GM21390 (cell line): ENCODE data around the gene RHEX.
"Not testable (repeated sequence)": the region's sequence is repeated elsewhere in the genome, so short reads cannot be mapped to it uniquely, and the experiment has no call there.

Experiments
- ATAC-seq: cut with Tn5 transposase; IDR thresholded peaks from one replicate; pipeline ENCODE4 v1.9.1; 2021; ENCODE audit not compliant: unreplicated experiment

The RHEX gene

GRCh38 chr1:206058289-206058926 is 5.4 kb downstream of the RHEX start:
- not testable (repeated sequence) for ATAC-seq

DNA sequence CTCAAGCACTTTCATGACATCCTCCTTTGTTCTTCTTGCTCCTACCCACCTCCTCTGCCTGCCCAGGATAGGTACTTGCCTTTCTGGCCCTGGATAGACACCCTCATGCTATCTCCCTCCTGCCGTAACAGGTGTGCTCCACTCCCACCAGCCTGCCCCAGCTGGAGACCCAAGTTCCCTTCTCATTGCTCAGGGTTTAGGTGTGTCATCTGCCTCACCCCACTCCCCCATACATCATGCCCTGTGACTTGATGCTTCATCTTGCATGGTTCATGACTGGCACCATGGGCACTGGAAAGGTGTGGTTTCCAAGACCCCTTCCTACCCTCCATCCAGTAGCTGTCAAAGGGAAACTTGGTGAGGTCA is 5.9 kb downstream of the RHEX start:
- ATAC-seq = no peak

DNA sequence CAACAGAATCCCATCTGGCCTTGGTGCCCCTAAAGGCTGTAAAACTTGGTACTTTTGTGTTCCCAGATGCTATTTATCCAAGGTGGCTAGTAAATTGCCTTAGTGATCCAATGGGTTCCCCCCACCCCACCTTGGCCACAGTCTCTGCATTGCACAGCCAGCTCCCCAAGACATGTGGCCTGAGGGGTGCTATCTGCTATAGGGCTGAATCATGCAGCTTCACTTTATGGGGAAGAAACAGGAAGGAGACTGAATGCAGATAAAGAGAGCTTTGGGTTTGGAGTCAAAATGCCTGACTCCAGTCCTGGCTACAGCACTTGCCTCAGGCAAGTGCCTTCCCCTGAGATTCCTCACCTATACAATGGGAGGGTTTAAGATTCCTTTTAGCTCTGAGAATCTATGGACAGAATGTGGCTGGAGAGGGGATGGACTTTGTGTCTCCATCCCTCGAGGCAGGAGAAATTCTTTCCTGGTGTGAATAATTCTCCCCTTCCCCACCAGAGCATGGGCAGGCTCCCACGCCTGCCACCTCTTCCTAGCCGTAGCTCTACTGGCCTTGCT is 6.5 kb downstream of the RHEX start:
- no peak for ATAC-seq

GRCh38 chr1:206060844-206061243 is 7.9 kb downstream of the RHEX start:
- ATAC-seq = no peak

DNA sequence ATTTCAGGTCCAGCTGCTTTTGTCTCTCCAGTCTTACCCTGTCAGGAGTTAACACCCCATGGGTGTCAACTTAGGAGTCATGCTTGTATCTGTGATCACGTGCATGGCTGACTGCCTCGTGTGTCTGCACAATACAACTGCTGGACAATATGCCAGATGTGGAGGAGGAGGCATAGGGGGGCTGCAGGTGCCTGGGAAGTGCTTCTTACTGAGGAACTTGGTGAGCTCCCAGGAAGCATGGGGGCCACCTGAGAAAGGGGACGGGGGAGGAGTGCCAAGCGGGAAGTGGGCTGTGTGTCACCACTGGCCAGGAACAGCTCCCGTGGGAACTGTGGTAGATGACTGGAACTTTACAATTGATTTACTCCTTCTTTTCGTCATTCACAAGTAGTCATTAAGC is 9.5 kb downstream of the RHEX start:
- no peak for ATAC-seq

DNA sequence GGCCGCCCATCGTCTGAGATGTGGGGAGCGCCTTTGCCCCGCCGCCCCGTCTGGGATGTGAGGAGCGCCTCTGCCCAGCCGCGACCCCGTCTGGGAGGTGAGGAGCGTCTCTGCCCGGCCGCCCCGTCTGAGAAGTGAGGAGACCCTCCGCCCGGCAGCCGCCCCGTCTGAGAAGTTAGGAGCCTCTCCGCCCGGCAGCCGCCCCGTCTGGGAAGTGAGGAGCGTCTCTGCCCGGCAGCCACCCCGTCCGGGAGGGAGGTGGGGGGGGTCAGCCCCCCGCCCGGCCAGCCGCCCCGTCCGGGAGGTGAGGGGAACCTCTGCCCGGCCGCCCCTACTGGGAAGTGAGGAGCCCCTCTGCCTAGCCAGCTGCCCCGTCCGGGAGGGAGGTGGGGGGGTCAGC is 11.0 kb downstream of the RHEX start:
- not testable (repeated sequence) for ATAC-seq

DNA sequence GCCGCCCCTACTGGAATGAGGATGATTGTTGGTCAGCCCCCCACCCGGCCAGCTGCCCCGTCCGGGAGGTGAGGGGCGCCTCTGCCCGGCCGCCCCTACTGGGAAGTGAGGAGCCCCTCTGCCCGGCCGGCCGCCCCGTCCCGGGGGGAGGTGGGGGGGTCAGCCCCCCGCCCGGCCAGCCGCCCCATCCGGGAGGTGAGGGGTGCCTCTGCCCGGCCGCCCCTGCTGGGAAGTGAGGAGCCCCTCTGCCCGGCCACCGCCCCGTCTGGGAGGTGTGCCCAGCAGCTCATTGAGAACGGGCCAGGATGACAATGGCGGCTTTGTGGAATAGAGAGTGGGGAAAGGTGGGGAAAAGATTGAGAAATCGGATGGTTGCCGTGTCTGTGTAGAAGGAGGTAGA is 11.5 kb downstream of the RHEX start:
- ATAC-seq = not testable (repeated sequence)

DNA sequence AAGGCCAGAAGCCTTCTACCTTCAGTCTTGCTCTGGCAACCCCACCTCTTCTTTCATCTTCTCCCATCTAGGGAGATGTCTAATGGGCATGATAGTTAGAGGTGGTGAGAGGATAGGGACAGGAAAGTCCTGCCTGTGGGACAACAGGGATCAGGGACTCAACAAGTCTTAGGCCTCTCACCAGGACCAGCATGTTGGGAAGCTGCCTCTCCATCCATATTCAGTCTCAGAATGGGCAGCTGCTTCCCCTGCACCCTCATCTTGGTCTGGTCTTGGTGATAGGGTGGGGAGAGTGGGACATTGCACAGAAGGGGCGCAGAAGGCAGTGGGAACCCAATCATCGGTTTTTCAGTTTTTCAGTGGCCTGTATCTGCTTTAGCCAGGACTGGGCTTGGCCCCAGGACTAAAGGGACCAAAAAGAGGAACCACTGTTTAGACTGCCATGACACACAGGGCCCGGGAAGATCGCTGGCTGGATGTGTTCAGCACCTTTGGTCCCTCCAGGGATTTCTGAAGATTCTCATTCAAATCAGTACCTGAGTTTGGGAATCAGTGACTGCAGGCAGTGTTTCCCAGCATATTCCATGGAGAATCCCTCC is 12.7 kb downstream of the RHEX start:
- ATAC-seq = no peak

DNA sequence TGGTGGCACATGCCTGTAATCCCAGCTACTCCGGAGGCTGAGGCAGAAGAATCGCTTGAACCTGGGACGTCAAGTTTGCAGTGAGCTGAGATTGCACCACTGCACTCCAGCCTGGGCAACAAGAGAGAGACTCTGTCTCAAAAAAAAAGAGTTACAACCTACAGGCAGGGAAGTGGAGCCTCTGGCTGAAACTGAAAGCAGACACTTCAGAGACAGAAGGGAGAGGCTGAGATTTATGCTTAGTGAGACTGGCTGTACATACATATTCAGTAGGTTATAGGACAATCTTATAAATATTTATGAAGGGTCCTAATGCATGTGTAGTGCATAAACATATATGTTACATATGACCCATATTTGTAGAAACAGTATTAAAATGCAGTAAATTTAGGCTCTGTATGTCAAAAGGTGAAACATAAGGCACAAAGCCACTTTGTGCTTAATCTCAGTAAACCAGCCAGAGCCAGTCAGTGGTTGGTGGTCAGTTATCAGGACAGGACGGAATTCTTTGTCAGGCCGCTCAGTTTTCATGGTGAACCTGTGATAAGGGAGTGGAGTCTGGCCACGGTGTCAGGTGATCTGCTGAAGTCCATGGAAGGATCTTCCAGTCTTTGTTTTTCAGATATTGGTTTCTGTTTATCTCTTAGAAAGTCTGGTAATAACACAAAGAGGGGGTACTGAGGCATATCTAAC is 13.7 kb downstream of the RHEX start:
- peak; percentile 88 for ATAC-seq

- no peak for ATAC-seq
These were observed 14.7 kb downstream of the RHEX start for GRCh38 chr1:206067486-206068227.

DNA sequence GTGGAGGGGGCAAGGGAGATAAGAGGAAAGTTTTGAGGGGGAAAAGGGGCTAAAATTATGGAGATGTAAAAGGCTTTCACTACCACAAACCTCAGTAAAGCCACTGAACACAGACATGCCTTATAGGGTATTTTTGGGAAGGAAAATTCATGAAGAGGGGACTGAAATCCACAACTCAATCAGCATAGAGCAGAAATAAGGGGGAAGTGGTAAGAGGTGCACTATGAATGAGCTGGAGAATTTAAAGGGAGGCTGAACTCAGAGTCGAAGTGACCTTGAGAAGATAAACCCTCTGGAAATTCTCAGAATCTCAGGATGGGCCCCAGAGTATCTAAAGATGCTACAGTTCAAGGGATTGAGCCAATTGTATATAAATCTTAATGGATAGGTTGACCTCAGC is 15.3 kb downstream of the RHEX start:
- no peak for ATAC-seq

DNA sequence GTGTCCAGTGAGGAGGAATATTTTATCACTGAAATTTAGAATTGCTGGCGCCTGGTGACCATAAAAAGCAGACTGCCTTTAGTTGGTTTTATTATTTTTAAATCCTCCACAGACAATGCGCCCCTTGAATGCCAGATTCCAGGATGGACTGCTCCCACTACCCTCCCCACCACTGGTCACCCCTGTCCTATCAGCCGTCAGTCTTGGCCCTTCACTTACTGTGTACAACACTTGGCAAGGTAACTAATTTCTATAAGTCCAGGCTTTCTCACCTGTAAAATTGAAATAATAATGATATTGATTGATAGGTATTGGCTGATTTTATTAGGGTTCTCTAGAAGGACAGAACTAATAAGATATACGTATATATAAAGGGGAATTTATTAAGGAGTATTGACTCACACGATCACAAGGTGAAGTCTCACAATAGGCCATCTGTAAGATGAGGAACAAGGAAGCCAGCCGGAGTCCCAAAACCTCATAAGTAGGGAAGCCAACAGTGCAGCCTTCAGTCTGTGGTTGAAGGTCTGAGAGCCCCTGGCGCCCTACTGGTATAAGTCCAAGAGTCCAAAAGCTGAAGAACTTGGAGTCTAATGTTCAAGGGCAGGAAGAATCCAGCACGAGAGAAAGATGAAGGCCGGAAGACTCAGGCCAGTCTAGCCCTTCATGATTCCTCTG is 17.8 kb downstream of the RHEX start:
- no peak for ATAC-seq

DNA sequence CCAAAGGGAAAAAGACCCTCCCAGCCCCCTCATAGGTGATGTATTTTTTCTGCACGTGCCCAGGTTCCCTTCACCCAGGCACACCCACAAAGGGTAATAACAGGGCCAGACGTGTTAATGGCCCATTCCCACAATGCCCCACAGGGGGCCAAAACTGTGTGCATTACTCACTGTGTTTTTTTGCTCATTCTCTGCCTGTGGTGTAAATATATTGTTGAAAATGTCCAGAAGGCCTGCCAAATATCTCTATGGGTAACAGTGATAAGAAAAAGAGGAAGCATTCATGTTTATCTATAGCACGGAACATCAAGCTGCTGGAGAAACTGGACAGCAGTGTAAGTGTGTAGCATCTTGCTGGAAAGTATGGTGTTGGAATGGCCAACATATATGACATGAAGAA is 21.9 kb downstream of the RHEX start:
- ATAC-seq = no peak

DNA sequence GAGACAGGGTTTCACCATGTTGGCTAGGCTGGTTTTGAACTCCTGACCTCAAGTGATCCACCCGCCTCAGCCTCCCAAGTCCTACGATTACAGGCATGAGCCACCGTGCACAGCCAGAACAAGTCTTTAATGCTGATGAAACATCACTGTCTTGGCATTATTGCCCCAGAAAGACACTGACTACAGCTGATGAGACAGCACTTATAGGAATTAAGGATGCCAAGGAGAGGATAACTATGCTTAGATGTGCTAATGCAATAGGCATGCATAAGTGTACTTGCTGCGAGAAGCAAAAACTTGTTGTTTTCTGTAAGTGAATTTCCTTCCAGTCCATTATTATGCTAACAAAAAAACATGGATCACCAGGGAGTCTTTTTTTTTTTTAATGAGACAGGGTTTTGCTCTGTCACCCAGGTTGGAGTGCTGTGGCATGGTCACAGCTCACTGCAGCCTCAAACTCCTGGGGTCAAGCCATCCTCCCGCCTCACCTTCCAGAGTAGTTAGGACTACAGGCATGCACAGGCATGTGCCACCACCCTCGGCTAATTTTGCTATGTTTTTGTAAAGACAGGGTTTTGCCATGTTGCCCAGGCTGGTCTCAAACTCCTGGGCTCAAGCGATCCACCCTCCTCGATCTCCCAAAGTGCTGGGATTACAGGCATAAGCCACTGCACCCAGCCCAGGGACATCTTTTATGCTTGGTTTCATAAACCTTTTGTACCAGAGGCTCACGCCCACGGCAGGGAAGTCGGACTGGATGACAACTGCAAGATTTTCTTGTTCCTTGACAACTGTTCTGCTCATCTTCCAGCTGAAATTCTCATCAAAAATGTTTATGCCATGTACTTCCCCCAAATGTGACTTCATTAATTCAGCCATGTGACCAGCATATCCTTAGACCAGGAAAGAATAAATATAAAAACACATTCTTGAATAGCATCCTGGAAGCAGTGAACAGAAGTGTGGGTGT is 23.1 kb downstream of the RHEX start:
- ATAC-seq = no peak

GRCh38 chr1:206079135-206079534 is 26.2 kb downstream of the RHEX start:
- ATAC-seq = no peak

- ATAC-seq = no peak
These were observed 27.2 kb downstream of the RHEX start for GRCh38 chr1:206080026-206080820.

GRCh38 chr1:206081856-206082255 is 28.9 kb downstream of the RHEX start:
- ATAC-seq = no peak

DNA sequence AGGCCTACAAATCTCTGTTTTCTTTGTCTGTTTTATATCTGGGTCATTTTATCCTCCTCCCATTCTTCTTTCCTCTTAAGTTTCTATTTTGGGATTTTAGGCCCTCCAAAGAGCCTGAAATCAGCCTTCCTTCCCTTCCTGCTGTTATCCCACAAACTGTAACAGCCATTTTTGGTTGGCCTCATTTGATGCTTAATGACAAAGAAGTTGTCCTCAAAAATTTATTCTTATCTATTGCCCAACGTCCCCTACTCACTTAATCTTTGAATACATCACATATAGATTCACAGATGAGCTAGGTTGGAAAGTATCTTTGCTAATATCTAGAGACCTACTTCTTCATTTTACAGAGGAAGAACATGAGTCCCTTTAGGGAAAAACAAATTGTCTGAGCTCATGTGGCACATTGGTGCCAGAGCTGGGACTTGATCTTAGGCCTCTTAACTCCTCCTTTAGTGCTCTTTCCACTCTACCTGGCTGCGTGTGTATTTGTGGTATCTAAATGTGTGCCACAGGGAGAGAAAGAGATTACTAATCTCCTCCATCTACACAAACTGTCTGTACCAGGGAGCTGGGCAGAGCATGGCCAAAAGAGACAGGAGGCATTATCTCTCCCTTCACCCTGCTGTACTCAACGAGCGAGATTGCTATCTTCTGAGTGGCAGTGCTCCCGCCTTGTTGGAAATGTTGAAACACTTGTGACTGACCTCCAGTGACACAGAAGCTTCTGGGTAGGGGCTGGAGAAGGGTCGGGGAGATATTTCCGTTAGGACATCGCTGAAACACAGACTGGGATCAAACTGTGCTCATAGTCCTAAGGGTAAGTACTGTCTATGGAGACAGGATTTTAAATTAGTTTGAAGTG is 30.1 kb downstream of the RHEX start:
- no peak for ATAC-seq
